Mucosa of gallbladder (tissue), 1 donor: ENCODE measurements around the gene RAB3A. TPM values are rescaled to one million over a fixed set of nuclear protein-coding genes. Genes with fewer than 3 reads are reported as not detected.
"Not testable (repeated sequence)": the region's sequence is repeated elsewhere in the genome, so short reads cannot be mapped to it uniquely, and the experiment has no call there.

Experiments used
- DNase-seq: peaks from one replicate; pipeline ENCODE4 v3.0.0-alpha.2; 2020; ENCODE audit warnings: low spot score
- total RNA-seq: library from RNA; stranded (reverse); gene quantifications from one replicate; pipeline ENCODE4 v1.2.1, GENCODE V29; 2021
- donor health status: DM: no; HTN: no; CAD: no.

RAB3A gene
- total RNA-seq, 1 donor from 2014 or later, result 5.5 TPM

DNA sequence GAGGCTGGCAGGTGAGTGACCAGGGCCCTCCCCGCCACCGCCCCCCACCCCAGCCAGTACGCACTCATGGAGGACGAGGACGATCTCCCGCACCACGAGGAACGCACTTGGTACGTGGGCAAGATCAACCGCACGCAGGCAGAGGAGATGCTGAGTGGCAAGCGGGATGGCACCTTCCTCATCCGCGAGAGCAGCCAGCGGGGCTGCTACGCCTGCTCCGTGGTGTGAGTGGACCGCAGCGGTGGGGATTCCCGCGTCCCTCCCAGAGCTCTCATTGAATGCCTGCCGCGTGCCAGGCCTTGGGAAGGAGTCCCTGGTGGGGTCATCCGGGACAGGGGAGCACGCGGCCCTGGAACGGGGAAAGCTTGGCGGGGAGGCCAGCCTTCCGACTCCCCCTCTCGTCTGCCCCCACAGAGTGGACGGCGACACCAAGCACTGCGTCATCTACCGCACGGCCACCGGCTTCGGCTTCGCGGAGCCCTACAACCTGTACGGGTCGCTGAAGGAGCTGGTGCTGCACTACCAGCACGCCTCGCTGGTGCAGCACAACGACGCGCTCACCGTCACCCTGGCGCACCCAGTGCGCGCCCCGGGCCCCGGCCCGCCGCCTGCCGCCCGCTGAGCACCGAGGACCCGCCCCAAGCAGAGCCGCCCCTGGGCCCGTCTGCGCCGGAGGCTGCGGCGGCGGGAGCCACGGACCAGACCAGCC is 35.0 kb downstream of the RAB3A start:
- DNase-seq, result no peak

DNA sequence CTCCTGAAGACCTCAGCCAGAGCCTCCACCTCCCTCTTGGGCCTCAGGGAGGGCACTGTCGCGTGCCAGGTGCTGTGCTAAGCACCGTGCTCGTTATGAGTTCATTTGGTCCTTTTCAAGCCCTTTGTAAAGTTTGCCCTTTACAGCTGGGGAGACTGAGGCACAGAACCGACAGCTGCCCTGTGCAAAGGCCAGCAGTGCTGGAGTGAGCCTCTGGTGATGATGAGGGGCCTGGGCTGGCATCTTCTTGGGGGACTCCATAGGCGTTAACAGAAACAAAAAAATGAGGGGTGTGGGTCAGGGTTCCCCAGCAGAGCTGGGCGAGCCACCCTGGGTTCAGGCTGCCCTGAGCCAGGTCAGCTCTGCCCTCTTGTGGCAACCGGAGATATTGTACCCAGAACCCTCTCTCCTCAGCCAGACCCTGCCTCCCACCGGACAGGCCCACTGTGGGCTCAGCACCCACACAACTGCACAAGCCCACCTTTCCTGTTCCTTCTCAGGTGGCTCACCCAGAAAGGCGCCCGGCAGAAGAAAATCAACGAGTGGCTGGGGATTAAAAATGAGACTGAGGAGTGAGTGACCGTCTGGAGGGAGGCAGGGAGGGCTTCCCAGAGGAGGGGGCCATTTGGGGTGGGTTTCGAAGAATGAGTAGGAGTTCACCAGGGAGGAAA is 35.7 kb downstream of the RAB3A start:
- DNase-seq, result no peak

DNA sequence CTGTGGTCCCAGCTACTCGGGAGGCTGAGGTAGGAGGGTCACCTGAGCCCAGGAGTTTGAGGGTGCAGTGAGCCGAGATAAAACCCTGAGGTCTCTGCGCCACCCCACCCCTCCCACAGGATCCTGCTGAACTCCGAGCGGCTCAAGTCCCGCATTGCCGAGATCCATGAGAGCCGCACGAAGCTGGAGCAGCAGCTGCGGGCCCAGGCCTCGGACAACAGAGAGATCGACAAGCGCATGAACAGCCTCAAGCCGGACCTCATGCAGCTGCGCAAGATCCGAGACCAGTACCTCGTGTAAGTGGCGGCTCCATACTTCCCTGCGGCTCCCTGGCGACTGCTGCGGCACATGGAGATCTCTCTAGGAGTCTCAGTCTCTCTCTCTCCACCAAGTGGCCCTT is 36.8 kb downstream of the RAB3A start:
- no peak for DNase-seq

DNA sequence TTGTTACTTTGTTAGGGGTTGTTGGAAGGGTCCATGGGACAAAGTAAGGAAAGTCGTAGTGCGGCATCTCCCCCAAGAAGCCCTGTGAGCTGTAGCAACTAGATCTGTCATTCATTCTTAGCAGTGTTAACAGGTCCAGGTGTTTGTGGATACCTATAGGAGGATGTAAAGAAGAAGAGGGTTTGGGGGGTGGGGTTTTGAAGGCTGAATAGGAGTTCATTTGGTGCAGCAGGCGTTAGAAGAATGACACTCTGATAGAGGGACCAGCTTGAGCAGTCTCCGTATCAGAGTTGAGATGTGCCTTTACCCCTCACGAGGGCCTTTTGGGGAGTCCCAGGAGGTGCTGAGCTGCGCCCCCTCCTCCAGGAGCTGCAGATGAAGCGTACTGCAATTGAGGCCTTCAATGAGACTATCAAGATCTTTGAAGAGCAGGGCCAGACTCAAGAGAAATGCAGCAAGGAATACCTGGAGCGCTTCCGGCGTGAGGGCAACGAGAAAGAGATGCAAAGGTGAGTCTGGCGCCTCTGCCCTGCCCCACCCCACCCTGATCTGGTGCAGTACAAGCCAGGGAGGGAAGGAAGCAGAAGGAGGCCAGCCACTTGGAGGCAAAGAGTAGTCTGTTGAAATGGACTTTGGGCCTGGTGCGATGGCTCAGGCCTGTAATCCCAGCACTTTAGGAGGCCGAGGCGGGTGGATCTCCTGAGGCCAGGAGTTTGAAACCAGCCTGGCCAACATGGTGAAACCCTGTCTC is 37.9 kb downstream of the RAB3A start:
- no peak for DNase-seq

DNA sequence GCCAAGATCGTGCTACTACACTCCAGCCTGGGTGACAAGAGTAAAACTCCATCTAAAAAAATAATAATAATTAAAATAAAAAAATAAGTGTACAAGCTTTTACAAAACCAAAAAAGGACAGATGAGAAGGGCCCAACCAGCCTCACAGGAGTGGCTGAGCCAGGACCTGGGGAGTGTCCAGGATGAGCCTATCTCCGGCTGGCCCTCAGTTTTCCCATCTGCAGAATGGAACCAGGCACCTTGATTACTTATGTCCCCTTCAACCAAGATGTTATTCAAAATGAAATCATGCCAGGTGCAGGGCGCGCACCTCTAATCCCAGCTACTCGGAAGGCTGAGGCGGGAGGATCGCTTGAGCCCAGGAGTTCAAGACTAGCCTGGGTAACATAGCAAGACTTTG is 39.8 kb downstream of the RAB3A start:
- DNase-seq, result no peak

DNA sequence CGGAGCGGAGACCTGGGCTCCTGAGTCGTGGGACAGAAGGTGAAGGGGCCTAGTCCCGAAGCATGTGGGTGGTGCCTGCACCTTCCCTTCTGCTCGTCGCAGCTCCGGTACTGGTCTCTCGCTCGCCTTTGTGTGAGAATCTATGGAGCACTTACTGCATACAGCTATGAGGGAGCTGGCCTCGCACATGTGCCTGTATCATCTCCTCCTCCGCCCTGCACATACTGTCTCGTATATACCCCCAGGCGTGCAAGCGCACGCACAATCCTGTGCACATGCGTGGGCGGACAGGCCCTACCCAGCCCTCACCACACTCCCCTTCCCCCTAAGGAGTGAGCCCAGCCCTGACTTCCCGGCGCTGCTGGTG is 42.2 kb downstream of the RAB3A start:
- no peak for DNase-seq

DNA sequence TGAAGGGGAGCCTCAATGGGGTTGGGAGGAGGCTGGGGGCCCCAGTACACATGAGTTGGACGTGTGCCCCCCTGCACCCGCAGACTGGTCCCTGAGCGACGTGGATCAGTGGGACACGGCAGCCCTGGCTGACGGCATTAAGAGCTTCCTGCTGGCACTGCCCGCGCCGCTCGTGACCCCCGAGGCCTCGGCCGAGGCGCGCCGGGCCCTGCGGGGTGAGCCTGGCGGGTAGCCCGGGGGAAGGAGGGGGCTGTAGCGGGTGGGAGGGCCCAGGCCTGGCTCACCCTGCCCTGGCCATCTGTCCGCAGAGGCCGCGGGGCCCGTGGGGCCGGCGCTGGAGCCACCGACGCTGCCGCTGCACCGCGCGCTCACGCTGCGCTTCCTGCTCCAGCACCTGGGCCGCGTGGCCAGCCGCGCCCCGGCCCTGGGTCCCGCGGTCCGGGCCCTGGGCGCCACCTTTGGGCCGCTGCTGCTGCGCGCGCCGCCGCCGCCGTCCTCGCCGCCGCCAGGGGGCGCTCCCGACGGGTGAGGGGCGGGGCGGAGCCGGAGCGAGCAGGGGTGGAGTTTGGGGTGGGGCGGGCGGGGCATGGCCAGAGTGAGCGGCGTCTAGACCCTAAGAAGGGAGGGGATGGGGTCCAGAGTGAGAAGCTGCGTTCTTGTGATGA is 42.7 kb downstream of the RAB3A start:
- peak; percentile 63 for DNase-seq

DNA sequence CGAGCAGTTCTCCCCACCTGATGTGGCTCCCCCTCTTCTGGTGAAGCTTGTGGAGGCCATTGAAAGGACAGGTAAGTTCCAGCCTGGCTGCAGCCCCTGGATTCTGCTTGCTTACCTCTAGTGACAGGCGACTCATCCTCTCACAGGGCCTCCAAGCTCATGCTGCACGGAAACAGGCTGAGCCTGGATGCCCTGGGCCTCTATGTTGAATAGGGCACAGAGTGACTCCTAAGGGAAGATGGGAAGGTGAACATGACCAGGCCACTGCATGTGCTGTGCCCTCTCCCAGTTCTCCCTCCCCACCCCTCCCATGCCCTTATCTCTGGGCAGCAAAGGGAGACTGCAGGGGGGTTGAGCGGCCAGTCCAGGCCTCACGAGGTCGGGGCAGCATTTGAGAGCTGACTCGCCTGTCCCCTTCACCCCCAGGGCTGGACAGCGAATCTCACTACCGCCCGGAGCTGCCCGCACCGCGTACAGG is 43.3 kb downstream of the RAB3A start:
- DNase-seq, result no peak

DNA sequence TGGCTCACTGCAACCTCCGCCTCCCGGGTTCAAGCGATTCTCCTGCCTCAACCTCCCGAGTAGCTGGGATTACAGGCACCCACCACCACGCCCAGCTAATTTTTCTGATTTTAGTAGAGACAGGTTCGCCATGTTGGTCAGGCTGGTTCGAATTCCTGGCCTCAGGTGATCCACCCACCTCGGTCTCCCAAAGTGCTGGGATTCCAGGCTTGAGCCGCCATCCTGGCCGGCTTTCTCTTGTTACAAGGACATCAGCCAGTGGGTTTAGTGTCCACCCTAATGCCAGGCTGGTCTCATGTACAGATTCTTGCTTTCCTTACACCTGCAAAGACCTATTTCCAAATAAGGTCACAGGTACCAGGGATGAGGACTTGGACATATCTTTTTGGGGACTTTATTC is 44.0 kb downstream of the RAB3A start:
- DNase-seq, result no peak

DNA sequence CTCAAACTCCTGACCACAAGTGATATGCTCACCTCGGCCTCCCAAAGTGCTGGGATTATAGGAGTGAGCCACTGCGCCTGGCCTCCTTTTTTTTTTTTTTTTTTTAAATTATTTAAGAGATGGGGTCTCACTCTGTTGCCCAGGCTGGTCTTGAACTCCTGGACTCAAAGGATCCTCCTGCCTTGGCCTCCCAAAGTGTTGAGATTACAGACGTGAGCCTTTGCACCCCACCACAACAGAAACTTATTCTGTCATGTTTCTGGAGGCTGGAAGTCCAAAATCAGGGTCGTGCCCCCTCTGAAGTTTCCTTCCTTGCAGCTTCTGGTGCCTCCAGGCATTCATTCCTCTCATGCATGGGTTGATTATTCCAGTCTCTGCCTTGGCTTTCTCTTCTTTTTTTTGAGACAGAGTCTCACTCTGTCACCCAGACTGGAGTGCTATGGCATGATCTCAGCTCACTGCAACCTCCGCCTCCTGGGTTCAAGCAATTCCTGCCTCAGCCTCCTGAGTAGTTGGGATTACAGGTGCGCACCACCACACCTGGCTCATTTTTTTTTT is 44.7 kb downstream of the RAB3A start:
- DNase-seq, result not testable (repeated sequence)

DNA sequence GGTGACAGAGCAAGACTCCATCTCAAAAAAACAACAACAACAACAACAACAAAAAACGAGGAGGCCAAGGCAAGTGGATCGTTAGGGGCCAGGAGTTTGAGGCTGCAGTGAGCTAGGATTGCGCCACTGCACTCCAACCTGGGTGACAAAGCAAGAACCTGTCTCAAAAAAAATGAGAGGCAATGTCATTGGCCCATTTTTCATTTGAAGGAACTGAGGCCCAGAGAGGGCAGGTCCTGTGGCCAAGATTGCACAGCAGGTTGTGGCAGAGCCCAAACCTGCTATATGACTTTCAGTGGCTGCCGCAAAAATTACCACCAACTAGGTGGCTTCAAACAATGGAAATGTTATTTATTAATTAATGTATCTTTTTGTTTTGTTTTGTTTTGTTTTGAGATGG is 45.4 kb downstream of the RAB3A start:
- DNase-seq, result no peak

DNA sequence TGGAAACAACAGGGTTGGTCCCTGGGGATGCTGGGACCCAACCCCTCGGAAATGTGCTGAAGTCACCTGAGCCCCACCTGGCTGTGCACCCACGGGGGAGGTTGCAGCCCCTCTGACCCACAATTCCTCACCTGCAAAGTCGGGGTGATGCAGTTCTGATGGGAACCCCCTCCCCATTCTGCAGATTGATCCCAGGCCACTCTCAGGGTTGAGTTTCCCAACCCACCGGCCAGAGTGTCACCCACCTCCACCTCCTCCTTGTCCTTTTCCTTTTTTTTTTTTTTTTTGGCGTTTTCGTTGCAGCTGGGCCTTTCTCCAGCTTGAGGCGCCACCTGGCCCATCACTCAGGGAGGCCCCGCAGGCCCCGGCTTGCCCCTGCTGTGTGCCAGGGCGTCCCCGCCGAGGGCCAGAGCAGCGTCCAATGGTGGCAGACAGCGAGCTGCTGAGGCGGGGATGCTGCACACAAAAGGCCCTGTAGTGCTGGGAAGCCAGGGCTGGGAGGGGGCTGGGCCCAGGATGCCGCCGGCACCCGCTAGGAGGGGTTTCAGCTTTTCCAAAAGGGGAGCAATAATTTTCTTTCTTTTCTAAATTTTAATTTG is 46.3 kb downstream of the RAB3A start:
- DNase-seq, result no peak

DNA sequence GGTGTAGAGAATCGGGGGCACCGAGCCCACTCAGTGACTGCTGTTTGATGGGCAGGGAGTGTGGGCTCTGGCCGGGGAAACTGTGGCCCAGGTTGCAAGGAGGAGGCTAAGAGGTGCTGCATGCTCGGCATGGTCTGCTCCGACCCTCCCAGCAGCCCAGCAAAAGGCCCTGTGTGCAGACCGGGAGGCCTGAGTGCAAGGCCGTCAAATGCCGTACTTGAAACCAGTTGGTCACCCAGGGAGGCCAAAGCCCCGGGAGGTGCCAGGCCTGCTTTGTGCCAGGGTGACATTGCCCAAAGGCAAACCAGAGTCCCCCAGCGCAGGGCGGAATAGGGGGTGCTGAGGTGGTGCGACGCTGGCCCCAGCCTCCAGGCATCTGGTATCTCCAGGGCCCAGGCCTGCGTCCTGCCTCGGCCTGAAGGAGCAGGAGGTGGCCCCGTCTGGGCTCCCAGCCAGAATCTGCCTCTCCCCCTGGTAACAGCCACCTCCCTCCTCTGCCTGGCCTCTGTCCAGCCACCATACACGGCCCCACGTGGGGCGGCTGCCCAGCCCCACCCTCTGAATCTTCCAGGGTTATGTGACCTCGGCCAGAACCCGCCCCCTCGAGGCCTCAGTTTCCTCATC is 46.9 kb downstream of the RAB3A start:
- peak; percentile 88 for DNase-seq

DNA sequence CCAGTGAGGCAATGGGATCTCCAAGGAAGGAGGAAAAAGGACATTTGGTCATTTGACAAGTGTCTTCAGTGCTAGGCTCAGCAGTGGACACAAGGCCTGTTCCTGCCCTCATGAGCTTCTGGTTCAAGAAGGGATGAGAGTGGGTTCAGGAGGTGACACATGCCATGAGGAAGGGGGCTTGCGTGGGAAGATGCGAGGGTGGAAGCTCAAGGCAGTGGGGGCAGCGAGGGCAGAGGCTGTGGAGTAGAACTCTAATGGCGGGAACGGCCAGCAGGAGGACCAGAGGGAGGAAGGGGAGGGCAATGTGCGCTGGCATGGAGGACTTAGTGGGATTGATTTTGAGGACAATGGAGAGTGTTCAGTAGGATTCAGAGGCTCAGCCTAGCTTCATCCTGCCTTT is 47.6 kb downstream of the RAB3A start:
- DNase-seq, result no peak

DNA sequence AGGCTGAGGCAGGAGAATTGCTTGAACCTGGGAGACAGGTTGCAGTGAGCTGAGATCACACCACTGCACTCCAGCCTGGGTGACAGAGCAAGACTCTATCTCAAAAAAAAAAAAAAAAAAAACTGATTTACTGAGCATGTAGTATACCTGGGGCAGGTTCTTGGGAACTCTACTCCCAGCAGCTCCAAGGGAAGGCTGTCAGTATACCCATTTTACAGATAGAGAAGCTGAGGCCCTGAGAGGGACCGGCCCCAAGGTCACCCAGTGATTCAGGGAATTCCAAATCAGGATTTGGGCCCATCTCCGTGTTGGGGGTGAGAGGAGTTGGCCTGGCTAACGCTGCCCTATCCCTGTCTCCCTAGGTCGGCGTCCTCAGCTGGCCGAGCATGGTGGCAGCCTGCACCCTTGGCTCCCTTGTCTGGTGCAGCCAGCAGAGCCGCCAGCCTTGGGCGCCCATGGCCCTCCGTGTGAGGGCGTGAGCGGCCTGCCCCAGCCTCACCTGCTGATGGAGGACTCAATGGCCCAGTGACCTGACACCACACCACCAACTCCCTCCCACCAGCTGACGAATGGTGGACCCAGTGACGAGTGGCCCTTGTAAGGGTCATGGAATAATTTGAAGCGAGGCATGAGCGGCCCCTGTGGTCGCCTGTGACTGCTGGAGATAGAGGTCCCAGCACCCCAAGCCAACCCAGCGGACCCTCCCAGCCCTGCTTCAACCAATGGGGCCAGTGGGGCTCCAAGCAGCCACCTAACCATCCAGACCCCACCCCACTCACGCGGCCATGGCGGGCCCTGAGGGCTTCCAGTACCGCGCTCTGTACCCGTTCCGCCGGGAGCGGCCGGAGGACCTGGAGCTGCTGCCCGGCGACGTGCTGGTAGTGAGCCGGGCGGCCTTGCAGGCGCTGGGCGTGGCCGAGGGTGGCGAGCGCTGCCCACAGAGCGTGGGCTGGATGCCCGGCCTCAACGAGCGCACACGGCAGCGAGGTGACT is 48.5 kb downstream of the RAB3A start:
- DNase-seq, result no peak

DNA sequence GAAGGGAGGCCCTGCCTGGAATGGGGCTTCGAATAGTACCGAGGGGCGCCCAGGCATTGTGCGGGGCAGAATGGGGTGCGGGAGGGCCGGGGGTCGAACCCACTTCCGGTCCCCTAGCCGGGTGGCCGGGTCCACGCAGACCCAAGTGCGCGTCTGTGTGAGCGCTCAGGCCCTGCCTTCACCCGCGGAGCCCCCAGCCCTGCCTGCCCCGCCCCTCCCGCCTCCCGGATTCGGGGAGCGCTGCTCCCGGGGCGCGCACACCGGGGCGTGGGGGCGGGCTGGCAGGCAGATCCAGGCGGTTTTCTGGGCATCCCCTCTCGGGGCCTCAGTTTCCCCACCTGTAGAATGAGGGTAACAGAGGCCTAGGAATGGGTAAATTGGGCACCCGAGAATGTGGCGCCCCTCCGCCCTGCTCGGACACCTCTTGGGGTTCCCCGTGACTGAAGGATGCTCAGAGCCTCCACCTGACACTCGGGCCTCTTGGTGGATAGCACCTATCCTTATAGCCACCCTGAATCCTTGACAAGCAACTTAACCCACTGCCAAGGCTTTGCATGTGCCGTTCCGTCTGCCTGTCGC is 50.2 kb downstream of the RAB3A start:
- no peak for DNase-seq

DNA sequence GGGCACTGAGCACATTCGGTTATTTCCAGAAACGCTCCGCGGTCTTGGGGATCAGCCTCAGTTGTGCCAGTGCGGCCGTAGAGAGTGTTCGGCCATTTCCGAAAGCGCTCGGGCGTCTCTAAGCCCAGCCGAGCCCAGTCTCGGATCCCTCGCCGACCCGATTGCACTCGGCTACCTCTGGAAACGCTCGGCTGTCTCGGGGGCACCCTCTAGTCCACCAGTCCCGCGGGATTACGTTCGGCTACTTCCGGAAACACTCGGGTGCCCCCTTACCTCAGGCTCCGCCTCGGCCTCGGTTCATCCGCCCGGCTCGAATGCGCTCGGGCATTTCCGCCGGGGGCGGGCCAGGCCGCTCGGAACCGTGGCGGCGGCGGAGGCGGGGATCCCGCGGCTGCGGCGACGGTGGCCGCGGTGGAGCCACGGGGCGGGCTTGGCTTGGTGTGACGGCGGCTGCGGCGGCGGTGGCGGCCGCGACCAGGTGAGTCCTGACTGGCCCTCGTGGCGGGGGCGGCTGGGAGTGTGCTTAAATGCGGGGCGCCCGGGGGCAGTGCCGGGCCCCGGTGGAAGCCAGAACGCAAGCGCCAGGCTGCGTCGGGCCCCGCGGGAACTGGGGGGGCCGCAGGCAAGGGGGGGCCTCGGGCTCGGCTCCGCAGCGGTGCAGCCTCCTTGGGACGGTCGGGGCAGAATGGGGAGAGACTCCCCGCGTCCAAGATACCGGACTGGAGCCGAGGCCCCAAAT is 50.9 kb downstream of the RAB3A start, which contains the start of gene PIK3R2:
Gene PIK3R2 (plus strand): TSS at position 347 of the 739 bp plus-strand sequence. CDS start 2,717 bp downstream, outside the sequence.
- peak; percentile 100 for DNase-seq

DNA sequence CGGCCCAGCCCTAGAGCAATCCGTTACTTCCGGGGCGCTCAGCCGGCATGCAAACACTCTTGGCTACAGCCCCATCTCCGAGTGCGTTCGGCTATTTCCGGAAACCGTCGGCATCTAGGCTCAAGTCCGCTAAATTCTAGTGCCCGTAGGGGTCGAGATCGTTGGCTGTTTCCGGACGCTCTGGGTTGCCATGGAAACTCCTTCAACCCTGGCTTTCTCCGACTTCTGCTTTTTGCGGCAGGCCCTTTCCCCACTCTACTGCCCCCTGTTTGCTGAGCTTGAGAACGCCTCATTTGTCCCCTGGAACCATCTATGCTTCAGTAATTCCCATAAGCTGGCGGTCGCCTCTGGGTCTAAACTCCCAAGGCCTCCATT is 51.4 kb downstream of the RAB3A start:
- DNase-seq, result peak; percentile 99
